ENCODE measurements around the gene TLL1.

TLL1 gene

GRCh38 chr4:166140951-166141350, 267.9 kb downstream of the TLL1 start:
- in situ Hi-C loops (cut with MboI; ENCODE audit: low sequenced_read_pairs): no loop called here

GRCh38 chr4:166143227-166143626, 270.2 kb downstream of the TLL1 start:
- in situ Hi-C loops (cut with MboI; ENCODE audit: low sequenced_read_pairs): no loop called here

GRCh38 chr4:166144607-166145006, 271.6 kb downstream of the TLL1 start:
- in situ Hi-C loops (cut with MboI; ENCODE audit: low sequenced_read_pairs): no loop called here

- in situ Hi-C loops (cut with MboI; ENCODE audit: low sequenced_read_pairs): no loop called here
Measured at GRCh38 chr4:166146806-166147540, 273.9 kb downstream of the TLL1 start.

Data from HL-60/S4 treated with phorbol 12-myristate 13-acetate at 8.2 ng/mL for 4 days and 3 days (cell line).